ENCODE data around the gene SETD1A.

SETD1A gene
- total RNA-seq = 36.2 to 43.2 reads per million in 2 donors

DNA sequence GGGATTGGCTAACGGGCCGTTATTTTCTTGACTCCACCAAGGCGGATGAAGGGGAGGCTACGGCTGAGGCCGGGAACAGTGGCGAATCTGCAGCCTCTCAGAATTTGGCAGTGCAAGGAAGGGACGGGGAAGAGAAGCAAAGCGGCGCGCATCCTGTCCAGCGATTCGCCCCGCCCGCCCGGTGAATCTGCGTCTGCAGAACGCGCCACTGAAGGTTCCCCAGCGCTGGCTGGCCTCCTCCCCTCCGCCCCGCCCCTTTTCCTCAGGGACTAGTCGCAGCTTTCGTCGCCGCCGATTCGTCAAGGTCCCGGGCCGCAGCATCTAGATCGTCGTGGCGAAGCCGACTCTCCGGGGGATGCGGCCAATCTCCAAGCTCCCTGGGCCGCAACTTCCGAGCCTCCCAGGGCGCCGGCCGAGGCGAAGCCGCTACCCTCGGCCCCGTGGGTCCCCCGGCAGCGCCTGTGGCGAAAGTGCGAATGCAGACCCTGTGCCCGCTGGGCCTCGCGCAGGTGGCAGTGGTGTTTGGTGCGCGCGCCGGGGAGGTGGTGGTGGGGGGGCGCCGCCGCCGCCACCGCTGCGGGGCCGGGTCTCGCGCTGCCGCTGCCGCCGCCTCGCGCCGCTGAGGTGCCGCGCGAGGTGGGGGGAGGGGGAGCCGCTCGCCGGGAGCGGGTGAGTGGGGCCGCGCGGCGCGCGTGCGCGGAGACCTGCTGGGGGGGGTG, at the start of gene SETD1A:
TSS of gene SETD1A (plus strand) at position 299 of the 719 bp plus-strand sequence. CDS start 978 bp downstream, outside the sequence.
- DNase-seq = peak; percentile 97

- no peak for DNase-seq
Measured at GRCh38 chr16:30910427-30911029, 47.0 kb upstream of the SETD1A start.

DNA sequence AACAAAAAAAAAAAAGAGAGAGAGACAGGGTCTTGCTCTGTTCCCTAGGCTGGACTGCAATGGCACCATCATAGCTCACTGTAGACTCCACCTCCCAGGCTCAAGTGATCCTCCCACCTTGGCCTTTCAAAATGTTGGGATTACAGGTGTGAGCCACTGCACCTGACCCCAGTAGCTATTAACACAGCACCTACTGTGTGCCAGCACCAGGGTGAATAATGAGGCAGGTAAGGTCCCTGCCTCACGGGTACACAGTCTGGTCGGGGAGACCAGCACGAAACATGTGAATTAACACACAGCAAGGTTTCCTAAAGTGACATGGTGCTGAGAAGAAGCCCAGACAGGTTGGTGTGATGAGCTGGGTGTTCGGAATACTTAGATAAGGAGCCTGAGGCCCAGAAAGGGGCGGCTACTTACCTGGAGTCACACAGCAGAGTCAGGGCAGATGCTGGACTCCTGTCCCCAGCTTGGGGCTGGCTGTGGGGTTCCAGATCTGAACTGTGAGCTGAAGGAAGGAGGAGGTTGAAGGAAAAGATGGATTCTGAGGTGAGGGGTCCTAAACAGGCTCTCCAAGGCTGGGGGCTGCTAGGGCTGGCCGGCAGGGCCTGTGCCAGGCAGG, 44.7 kb upstream of the SETD1A start:
- DNase-seq = no peak

GRCh38 chr16:30914830-30915229, 42.7 kb upstream of the SETD1A start:
- DNase-seq = no peak

DNA sequence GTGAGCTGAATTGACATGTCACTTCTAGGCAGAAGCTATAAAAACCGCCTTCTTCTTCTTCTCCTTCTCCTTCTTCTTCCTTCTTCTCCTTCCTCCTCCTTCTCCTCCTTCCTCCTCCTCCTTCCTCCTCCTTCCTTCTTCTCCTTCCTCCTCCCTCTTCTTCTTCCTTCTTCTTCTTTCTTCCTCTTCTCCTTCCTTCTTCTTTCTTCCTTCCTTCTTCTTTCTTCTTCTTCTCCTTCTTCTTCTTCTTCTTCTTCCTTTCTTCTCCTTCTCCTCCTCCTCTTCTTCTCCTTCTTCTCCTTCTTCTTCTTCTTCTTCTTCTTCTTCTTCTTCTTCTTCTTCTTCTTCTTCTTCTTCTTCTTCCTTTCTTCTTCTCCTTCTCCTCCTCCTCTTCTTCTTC, 38.9 kb upstream of the SETD1A start:
- no peak for DNase-seq

- DNase-seq = no peak
Measured at GRCh38 chr16:30920891-30921290, 36.7 kb upstream of the SETD1A start.

DNA sequence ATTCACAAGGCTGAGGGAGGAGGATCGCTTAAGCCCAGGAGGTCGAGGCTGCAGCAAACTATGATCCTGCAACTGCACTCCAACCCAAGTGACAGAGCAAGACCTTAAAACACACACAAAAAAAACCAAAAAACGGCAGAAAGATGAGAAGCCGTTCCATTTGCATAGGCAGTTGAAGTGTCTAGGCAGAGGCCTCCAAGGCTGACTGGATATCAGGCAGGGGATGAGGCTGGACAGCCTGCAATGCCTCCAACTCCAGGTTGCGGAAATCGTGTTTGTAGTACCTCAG, 36.2 kb upstream of the SETD1A start:
- DNase-seq = no peak

DNA sequence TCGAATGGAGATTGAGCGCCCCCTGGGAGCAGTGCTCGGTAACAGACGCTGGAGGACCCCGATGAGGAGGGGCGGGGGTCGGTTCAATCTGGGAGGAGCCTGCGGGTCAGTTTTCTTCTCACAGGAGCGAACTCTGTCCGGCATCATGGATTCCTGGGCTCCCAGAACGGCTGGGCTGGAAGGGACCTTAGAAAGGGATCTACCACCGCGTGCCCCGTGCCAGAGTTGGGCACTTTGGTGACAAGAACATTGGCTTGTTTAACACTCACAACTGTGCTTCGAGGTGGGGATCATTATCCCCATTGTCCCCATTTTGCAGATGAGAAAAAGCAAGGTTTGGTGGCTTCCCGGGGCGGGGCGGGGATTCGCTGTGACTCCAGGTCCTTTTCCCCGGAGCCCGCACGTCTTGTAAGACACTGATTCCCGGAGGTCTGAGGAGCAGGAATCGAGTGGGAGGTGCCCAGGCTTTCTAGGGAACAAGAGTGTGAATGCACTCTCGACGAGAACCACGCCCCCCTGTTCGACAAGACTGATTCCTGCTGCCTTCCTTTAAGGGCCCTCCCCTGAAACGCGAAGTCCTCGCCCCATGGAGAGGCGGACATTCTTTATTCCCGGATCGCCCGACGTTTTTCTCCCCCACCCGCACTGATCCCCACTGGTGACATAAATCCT, 35.7 kb upstream of the SETD1A start:
- DNase-seq = peak; percentile 88

GRCh38 chr16:30922420-30922959, 35.1 kb upstream of the SETD1A start:
- peak; percentile 97 for DNase-seq

DNA sequence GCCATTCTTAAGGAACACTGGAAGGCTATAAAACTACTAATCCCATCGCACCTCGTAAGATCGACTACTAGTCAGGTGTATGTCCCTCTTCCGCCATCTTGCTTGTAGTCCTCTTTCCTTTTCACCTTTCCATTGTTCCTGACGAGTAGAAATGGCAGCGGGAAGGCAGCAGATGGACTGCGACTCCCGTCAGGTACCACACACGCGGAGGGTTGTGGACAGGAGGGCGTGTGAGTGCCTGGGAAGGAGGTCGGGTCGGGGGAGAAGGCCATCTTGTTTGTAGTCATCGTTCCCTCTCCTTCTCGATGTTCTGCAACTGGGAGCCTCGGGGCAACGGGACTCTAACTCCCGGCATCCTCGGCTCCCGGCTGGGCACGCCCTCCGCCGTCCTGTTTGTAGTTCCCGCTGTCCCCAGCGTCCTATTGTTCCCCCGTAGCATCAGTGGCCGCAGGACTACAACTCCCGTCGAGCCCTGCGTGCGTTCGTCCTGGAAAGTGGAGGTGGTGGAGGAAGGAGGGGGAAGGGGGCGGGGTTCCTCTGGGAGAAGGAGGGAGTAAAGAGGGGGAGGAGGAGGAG, 34.5 kb upstream of the SETD1A start:
- DNase-seq = peak; percentile 92

- peak; percentile 21 for DNase-seq
Measured at GRCh38 chr16:30923554-30924075, 33.9 kb upstream of the SETD1A start, which contains the start of gene FBXL19. FBXL19 (plus strand) TSS chr16:30923572; CDS start chr16:30925755, 2,183 bp downstream.

- no peak for DNase-seq
Measured at GRCh38 chr16:30924076-30924912, 33.3 kb upstream of the SETD1A start.

DNA sequence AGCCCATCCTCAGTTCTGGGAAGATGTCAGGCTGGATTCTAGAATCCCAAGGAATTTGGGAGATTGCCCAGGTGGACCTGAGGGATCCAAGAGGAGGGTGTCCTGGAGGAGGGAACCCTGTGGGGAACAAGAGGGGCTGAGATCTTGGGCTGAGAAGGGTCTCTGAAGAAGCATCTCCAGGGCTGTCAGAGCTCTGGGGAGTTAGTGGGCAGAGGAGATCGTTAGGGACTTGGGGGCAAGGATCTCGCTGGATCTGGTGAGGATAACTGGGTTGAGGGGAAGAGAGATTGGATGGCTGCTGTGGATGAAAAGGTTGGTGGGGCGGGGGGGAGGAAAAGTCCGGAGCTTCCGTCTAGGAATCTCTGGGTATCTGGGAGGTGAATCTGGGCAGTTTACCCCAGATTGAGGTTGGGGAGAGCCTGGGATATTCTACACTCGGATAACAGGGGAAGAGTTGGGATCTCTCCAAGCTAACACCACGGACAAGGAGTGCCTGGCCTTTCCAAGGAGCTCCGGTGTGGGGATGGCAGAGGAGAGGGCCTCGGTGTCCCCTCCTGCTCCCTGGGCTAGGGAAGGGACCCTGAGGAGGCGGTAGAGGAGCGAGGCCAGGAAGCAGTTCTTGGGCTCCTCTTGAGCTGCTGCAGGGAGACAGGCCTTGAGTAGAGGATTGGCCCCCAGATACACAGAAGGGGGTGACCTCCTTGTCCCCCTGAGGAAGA, 32.5 kb upstream of the SETD1A start:
- no peak for DNase-seq

DNA sequence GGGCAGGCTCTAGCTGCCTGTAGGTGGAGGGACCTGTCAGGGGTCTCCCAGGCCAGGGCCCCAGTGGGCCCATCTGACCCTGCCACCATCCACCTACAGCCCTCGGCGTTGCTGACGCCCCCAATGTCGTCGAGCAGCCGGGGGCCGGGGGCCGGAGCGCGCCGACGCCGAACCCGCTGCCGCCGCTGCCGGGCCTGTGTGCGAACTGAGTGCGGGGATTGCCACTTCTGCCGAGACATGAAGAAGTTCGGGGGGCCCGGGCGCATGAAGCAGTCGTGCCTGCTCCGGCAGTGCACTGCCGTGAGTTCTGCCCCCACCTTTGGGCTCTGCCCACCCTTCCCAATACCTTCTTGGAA, 31.9 kb upstream of the SETD1A start:
- no peak for DNase-seq

DNA sequence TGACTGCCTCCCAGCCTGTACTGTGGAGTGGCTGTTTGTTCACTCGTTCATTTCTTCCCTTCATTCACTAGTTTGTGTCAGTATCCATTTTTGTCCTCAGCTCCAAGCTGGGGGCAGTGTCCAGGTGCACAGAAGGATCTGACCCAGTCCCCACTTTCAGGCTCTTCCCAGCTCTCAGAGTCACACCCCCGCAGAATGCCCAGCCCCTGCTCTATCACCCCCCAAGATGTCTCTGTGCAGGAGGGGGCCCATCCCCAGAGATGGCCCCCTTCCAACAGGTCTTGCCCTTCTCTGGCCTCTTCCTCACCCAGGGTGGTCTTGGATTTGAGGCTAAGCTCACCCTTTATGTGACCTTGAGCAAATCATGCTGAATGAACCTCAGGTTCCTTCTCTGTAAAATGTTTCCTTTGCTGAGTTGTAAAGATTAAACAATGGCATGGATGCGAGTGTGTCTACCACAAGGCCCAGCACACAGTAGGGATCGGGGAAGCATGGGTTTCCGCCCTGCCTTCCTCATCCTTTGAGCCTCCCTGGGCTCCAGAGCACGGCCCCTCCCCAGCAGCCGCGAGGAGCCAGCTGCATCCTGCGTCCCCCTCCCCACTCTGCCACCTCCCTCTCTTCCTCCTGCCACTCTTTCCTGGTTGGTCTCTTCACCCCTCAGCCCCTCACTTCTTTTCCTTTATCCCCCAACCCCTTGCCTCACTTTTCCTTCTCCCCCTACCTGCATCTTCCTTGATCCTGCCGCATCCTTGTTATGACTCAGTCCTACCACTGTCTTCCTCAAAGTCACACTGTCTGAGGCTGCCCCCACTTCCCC, 31.4 kb upstream of the SETD1A start:
- no peak for DNase-seq

GRCh38 chr16:30926937-30927788, 30.4 kb upstream of the SETD1A start:
- no peak for DNase-seq

DNA sequence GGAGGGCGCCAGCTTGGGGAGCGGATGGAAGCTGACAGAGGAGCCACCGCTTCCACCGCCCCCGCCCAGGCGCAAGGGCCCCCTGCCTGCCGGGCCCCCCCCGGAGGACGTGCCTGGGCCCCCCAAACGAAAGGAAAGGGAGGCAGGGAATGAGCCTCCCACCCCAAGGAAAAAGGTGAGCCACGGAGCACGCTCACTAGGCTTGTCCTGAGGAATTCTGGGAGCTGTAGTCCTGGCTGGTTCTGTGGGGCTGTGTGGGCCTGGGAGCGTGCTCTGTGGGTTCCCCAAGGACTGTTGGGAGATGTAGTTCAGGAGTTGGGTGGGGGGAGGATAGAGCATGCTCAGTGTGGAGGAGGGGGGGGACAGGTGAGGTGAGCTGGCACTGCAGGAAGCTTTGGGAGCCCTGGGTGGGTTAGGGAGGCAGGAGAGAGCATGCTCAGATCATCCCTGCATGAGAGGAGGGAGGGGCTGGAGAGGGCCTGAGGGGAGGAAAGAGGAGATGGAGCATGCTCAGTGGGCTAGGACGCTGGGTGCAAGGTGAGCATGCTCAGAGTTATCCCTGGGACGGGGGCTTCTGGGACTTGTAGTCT, 29.7 kb upstream of the SETD1A start:
- DNase-seq = no peak

GRCh38 chr16:30928390-30928789, 29.2 kb upstream of the SETD1A start:
- DNase-seq = no peak

DNA sequence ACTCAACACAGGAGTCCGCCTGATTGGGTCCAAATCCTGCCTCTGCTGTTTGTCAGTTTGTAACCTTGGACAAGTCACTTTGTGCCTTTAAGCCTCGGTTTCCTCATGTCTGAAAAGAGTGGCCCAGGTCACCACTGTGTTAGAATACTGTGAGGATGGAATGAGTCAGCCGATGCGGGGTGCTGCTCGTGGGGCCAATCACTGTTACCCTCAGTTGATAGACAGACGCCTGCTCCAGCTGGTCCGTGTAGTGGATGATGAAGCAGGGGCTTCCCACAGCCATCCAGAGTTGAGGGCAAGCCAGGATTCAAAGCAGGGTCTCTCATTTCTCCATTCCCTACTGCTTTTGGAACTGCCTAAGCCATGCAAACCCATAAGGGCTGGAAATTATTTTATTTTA, 28.4 kb upstream of the SETD1A start:
- no peak for DNase-seq
